SK-N-SH treated with all-trans-retinoic acid at 6 μM for 48 hours (cell line): Measurements from ENCODE around the gene IFNA16.

ENCODE experiments used
- ARNTL ChIP-seq: fragments of 450-650 bp; formaldehyde crosslinking; IDR thresholded peaks from 2 replicates; pipeline ENCODE4 v1.5.0; 2020; ENCODE audit warnings: low read depth, mild to moderate bottlenecking, moderate library complexity, borderline replicate concordance
- CREB5 ChIP-seq: fragments of 250-450 bp; sonication (Bioruptor Pico); IDR thresholded peaks from 2 replicates; pipeline ENCODE4 v1.5.1; 2020; ENCODE audit warnings: low read depth, mild to moderate bottlenecking, moderate library complexity
- OSR1 ChIP-seq: fragments of 250-450 bp; sonication (Bioruptor Pico); IDR thresholded peaks from 2 replicates; pipeline ENCODE4 v1.8.0; 2022; ENCODE audit warnings: moderate library complexity, mild to moderate bottlenecking, inconsistent platforms
- PATZ1 ChIP-seq: fragments of 250-450 bp; sonication (Bioruptor Pico); IDR thresholded peaks from 2 replicates; pipeline ENCODE4 v1.8.0; 2020; ENCODE audit warnings: mild to moderate bottlenecking, moderate library complexity, borderline replicate concordance
- SNAI2 ChIP-seq: fragments of 250-450 bp; sonication (Bioruptor Pico); IDR thresholded peaks from 2 replicates; pipeline ENCODE4 v1.5.0; 2020; ENCODE audit warnings: mild to moderate bottlenecking, moderate library complexity
- ZFP3 ChIP-seq: fragments of 250-450 bp; sonication (Bioruptor Pico); IDR thresholded peaks from 2 replicates; pipeline ENCODE4 v1.5.0; 2020; ENCODE audit warnings: mild to moderate bottlenecking, moderate library complexity
- ZFP30 ChIP-seq: fragments of 450-650 bp; formaldehyde crosslinking; IDR thresholded peaks from 2 replicates; pipeline ENCODE4 v1.5.0; 2022; ENCODE audit warnings: mild to moderate bottlenecking, moderate library complexity
- ZNF565 ChIP-seq: fragments of 450-650 bp; formaldehyde crosslinking; conservative IDR thresholded peaks from 2 replicates; pipeline ENCODE4 v1.5.0; 2020; ENCODE audit warnings: low read depth, mild to moderate bottlenecking, moderate library complexity
- ZNF70 ChIP-seq: fragments of 450-650 bp; formaldehyde crosslinking; IDR thresholded peaks from 2 replicates; pipeline ENCODE4 v1.5.0; 2020; ENCODE audit warnings: mild to moderate bottlenecking, moderate library complexity
- ZNF8 ChIP-seq: fragments of 450-650 bp; formaldehyde crosslinking; IDR thresholded peaks from 2 replicates; pipeline ENCODE4 v1.5.0; 2020; ENCODE audit warnings: mild to moderate bottlenecking, moderate library complexity

GRCh38 chr9:21252721-21253547 lies 35.8 kb upstream of the IFNA16 start:
- no peak for TF ChIP-seq ZFP30
- no peak for TF ChIP-seq ZNF565 (CRISPR knock-in tag)
- no peak for TF ChIP-seq ZNF70
- no peak for TF ChIP-seq PATZ1 (CRISPR knock-in tag)
- TF ChIP-seq ARNTL = no peak
- no peak for TF ChIP-seq ZNF8
- no peak for TF ChIP-seq SNAI2
- TF ChIP-seq ZFP3 (CRISPR knock-in tag) = no peak
- no peak for TF ChIP-seq OSR1 (CRISPR knock-in tag)
- TF ChIP-seq CREB5 (CRISPR knock-in tag) = no peak
